Cardiac fibroblast (primary cell): ENCODE data around the gene NUDT19.
"Not testable (repeated sequence)": the region's sequence is repeated elsewhere in the genome, so short reads cannot be mapped to it uniquely, and the experiment has no call there.

ENCODE experiments used
- DNase-seq, 2 donors: peaks; one replicate each; pipeline versions ENCODE4 v3.0.0 to v3.0.0-alpha.2; 2010; ENCODE audit warnings: low read depth in 2 of 2
- H3K4me3 ChIP-seq, 2 donors: replicated peaks in 1 of 2; 1 replicate in 1 of 2; 2 replicates in 1 of 2; pipeline ENCODE4 v1.5.1; 2011; ENCODE audit warnings: low read depth in 2 of 2, low read length in 2 of 2, mild to moderate bottlenecking in 2 of 2, moderate library complexity in 1 of 2
- TF ChIP-seq, protein P1 (sequence below): IDR thresholded peaks from one replicate; pipeline ENCODE4 v1.5.1; 2011; ENCODE audit warnings: low read depth, mild to moderate bottlenecking, low read length, inconsistent platforms

NUDT19 gene

DNA sequence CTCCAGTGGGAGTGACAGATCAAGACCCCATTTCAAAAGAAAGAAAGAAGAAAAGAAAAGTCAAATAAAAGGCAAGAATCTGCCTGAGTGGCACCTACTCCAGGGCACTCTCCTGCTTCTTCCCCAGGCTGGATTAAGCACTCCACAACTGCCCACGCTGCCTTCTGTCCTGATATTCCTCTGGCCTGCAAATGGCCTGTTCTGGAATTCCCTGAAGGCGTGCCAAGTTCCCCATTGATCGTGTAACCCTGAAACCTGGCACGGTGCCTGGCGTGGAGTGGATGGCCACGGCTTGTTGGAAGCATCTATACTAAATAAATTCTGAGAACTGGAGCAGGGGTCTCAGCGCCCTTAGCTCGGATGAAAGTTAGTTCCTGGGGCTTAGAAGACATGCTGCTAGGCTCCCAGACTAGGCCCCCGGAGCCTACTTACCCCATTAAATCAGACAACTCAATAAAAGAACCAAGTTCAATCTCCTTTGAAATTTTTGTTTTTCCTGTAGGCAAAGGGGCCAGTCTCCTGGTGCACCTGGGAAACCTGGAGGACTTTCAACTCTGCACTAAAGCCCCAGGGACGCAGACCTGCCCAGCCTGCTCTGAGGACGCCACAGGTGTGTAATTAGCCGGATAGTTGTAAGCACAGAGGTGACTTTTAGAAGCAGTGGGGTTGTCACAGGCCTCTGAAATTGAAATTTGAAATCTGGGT lies 38.6 kb upstream of the NUDT19 start:
- TF ChIP-seq, protein P1, sequence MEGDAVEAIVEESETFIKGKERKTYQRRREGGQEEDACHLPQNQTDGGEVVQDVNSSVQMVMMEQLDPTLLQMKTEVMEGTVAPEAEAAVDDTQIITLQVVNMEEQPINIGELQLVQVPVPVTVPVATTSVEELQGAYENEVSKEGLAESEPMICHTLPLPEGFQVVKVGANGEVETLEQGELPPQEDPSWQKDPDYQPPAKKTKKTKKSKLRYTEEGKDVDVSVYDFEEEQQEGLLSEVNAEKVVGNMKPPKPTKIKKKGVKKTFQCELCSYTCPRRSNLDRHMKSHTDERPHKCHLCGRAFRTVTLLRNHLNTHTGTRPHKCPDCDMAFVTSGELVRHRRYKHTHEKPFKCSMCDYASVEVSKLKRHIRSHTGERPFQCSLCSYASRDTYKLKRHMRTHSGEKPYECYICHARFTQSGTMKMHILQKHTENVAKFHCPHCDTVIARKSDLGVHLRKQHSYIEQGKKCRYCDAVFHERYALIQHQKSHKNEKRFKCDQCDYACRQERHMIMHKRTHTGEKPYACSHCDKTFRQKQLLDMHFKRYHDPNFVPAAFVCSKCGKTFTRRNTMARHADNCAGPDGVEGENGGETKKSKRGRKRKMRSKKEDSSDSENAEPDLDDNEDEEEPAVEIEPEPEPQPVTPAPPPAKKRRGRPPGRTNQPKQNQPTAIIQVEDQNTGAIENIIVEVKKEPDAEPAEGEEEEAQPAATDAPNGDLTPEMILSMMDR = no peak
- DNase-seq = peak; percentile 15 to 80
- no peak overlapping the region for H3K4me3 ChIP-seq

GRCh38 chr19:32653599-32653915 lies 38.1 kb upstream of the NUDT19 start:
- TF ChIP-seq, protein P1 = no peak
- no peak overlapping the region for H3K4me3 ChIP-seq
- no peak for DNase-seq

DNA sequence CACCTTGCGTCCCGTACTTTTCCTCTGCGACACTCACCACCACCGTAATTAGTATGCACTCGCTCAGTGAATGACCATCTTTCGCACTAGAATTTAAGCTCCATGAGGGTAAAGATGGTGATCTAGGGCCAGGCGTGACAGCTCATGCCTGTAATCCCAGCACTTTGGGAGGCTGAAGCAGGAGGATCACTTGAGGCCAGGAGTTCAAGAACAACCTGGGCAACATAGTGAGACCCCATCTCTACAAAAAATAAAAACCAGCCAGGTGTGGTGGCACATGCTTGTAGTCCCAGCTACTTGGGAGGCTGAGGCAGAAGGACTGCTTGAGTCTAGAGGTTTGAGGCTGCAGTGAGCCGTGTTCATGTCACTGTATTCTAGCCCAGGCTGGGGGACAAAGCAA lies 35.2 kb upstream of the NUDT19 start:
- DNase-seq, H3K4me3 ChIP-seq: not testable (repeated sequence)

DNA sequence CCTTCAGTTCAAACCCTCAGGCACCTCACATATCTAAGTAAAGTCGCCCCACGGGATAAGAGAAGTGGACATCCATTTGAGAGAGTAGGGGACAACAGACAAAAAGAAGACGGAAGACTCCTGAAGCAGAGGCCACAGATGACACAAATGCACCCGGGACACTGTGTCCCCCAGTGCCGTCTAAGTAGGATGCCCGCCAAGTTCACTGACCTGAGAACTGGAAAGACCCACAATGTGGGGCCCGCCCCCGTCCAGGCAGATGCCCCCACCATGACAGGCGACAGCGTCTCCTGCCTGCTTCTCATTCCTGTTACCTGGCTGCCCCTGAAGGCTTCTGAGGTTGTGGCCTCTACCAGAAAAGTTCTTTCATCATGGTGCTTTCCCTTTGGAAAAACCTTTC lies 33.5 kb upstream of the NUDT19 start:
- TF ChIP-seq, protein P1 = no peak
- no peak overlapping the region for H3K4me3 ChIP-seq
- DNase-seq = no peak

DNA sequence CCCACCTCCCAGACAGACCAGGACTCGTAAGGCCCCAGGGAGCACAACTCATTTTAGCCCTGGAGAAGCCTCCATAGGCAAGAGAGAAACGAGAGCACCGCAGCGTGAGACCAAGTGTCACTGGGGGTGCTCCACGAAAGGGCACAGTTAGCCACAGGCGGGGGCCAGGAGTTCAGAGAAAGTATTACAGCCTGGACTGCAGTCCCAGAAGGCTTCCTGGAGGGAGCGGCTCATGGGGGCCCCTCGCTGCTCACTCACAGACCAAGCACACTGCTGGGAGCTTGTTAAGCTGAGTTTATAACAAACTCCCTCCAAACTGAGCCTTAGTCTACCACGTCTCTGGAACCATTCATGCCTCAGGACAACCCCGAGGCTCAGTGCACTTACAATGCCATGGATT lies 33.1 kb upstream of the NUDT19 start:
- DNase-seq = no peak
- no peak overlapping the region for H3K4me3 ChIP-seq
- TF ChIP-seq, protein P1 = no peak

DNA sequence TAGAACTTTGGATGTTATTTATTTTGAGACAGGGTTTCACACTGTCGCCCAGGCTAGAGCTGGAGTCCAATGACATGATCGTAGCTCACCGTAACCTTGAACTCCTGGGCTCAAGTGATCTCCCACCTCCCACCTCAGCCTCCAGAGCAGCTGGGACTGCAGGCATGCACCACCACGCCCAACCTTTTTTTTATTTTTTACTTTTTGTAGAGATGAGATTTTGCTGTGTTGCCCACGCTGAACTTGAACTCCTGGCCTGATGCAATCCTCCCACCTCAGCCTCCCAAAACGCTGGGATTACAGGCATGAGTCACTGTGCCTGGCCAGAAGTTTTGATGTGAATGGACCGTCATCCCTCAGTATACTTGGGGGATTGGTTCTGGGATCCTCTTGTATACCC lies 30.3 kb upstream of the NUDT19 start:
- DNase-seq = peak in 1 of 2 donors; percentile 28
- H3K4me3 ChIP-seq = no peak overlapping the region
- TF ChIP-seq, protein P1 = no peak

DNA sequence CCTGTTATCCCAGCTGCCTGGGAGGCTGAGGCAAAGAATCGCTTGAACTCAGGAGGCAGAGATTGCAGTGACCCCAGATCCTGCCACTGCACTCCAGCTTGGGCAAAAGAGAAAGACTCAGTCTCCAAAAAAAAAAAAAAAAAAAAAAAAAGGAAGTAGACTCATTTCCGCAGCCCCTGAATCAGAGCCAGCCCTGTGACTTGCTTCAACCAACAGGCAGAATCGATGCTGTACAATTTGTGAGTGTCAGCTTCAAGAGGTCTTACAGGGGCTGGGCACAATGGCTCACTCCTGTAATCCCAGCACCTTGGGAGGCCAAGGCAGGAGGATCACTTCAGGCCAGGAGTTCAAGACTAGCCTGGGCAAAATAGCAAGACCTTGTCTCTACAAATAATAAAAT lies 29.4 kb upstream of the NUDT19 start:
- peak; percentile 80 to 84 for DNase-seq
- H3K4me3 ChIP-seq = no peak overlapping the region
- TF ChIP-seq, protein P1 = no peak
